Transverse colon (tissue), 4 donors: ENCODE results near the gene DECR2. TPM values are rescaled to one million over a fixed set of nuclear protein-coding genes. Genes with fewer than 3 reads are reported as not detected.
"Not testable (repeated sequence)": the region's sequence is repeated elsewhere in the genome, so short reads cannot be mapped to it uniquely, and the experiment has no call there.

Experiments
- DNase-seq: peaks from one replicate; pipeline ENCODE4 v3.0.0-alpha.2; 2019
- H3K27ac ChIP-seq, 4 donors: fragments of 200-600 bp; sonication (generic); 2 replicates each; pipeline ENCODE4 v1.5.1; 2016 to 2018; ENCODE audit warnings: inconsistent platforms in 4 of 4
- H3K27me3 ChIP-seq: fragments of 200-600 bp; sonication (generic); 2 replicates; pipeline ENCODE4 v1.5.1; 2017; ENCODE audit warnings: inconsistent platforms
- H3K36me3 ChIP-seq, 4 donors: fragments of 200-600 bp; sonication (generic); 2 replicates each; pipeline ENCODE4 v1.5.1; 2017 to 2019; ENCODE audit warnings: inconsistent platforms in 4 of 4
- H3K4me1 ChIP-seq, 4 donors: fragments of 200-600 bp; sonication (generic); 2 replicates each; pipeline ENCODE4 v1.5.1; 2017 to 2020; ENCODE audit warnings: inconsistent platforms in 4 of 4
- H3K4me3 ChIP-seq, 4 donors: fragments of 200-600 bp; sonication (generic); 1 replicate in 1 of 4; 2 replicates in 3 of 4; pipeline versions ENCODE4 v1.5.1 to v1.6.1; 2017 to 2019; ENCODE audit warnings: inconsistent platforms in 4 of 4
- H3K9me3 ChIP-seq, 2 donors: fragments of 200-600 bp; sonication (generic); 2 replicates each; pipeline ENCODE4 v1.5.1; 2017 to 2019; ENCODE audit warnings: inconsistent platforms in 2 of 2
- EP300 ChIP-seq: sonication (generic); formaldehyde crosslinking; IDR thresholded peaks from one replicate; pipeline ENCODE4 v1.6.1; 2017; ENCODE audit warnings: antibody characterized with exemption, low read depth
- POLR2A ChIP-seq: fragments of 450-650 bp; IDR thresholded peaks from one replicate; pipeline ENCODE4 v1.6.1; 2016; ENCODE audit warnings: antibody characterized with exemption, mild to moderate bottlenecking, moderate library complexity
- POLR2AphosphoS5 ChIP-seq, 3 donors: sonication (generic); formaldehyde crosslinking; IDR thresholded peaks; one replicate each; pipeline ENCODE4 v1.6.1; 2016; ENCODE audit warnings: antibody characterized with exemption in 3 of 3
- WGBS, 2 donors: methylation state at CpG; one replicate each; pipeline ENCODE4 v1.1.5; 2018; ENCODE audit warnings: low coverage in 1 of 2; 5-methylcytosine and 5-hydroxymethylcytosine counted together
- in situ Hi-C, 4 donors: fragments of 200-750 bp; cut with MboI; loops; one replicate each; pipeline versions ENCODE4 v1.15.0 to v1.15.1; 2017; ENCODE audit warnings: low sequenced_read_pairs in 3 of 4, low pct_ligation_motif_present in 1 of 4, low pct_unique_long_range_greater_than_20kb in 1 of 4
- intact Hi-C: fragments of 100-400 bp; cut with DNase I; formaldehyde crosslinking; loops from one replicate; pipeline ENCODE4 v1.15.1; 2023; ENCODE audit warnings: low total_unique reads
- total RNA-seq, 4 donors: library from RNA; depleted of rRNA; stranded (reverse); fragments of >200 nt; gene quantifications; one replicate each; pipeline ENCODE4 v1.1.0, GENCODE V29; 2016
- TF ChIP-seq, protein P1 (sequence below), 5 experiments: fragments of 200-600 bp in 3 of 5; fragments of 450-650 bp in 2 of 5; sonication (generic) in 3 of 5; IDR thresholded peaks; 1 replicate in 2 of 5; 2 replicates in 3 of 5; pipeline ENCODE4 v1.5.1; 2016 to 2017; ENCODE audit warnings: antibody characterized with exemption in 5 of 5, inconsistent platforms in 3 of 5, mild to moderate bottlenecking in 2 of 5, moderate library complexity in 1 of 5

DECR2 gene
- total RNA-seq, 4 donors from 2014 or later = 65.7 to 148 (median 108) TPM

DNA sequence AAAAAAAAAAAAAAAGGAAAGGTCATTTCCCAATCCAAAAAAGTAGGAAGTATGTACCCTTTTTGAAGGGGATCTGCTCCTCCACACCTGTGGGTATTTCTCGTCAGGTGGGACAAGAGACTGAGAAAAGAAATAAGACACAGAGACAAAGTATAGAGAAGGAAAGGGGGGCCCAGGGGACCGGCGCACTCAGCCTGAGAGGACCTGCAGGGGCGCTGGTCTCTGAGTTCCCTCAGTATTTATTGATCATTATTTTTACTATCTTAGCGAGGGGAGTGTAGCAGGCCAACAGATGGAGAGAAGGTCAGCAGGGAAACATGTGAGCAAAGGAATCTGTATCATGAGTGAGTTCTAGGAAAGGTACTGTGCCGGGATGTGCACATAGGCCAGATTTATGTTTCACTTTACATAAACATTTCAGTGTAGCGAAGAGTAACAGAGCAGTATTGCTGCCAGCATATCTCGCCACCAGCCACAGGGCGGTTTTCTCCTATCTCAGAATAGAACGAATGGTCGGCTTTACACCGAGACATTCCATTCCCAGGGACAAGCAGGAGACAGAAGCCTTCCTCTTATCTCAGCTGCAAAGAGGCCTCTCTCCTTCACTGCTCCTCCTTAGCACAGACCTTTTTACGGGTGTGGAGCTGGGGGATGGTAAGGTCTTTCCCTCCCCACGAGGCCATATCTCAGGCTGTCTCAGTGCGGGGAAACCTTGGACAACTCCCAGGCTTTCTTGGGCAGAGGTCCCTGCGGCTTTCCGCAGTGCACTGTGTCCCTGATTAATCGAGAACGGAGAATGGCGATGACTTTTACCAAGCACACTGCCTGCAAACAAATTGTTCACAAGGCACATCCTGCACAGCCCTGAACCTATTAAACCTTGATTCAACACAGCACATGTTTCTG is 13.7 kb upstream of the DECR2 start:
- in situ Hi-C loops, H3K4me3 ChIP-seq, intact Hi-C loops, DNase-seq, H3K36me3 ChIP-seq, H3K27me3 ChIP-seq, H3K9me3 ChIP-seq: not testable (repeated sequence)
- Histone ChIP-seq H3K4me1 (peaks cover 2 to 12% (median 9%) of the 10 kb centered on the region in 4 donors), H3K27ac (peak overlapping the region; percentile 24 to 78 (median 60))
- TF ChIP-seq POLR2AphosphoS5 (IDR thresholded peaks at IDR 0.05) = peak in 1 of 3 donors; percentile 23
- WGBS, 2 donors = 73 to 78% methylated on average over 14 to 20 of the region's 20 CpGs

DNA sequence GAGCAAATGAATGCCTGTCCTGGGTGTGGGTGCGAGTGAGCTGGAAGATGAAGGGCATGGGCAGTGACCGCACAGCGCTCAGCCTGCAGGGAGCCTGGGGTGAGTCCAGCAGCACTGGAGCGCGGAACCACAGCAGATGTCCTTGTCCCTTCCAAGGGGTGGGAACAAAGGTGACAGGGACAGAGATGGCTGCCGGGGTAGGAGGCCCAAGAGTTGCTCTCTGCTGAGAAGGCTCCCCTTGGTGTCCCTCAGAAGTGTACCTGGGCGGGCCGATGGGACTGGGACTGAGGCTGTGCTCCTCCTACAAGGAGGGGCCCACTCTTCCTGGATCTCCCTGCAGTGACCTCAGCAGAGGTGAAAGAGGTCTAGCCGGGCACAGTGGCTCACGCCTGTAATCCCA is 12.3 kb upstream of the DECR2 start:
- H3K4me3 ChIP-seq = no peak overlapping the region
- in situ Hi-C loops = no loop called here
- WGBS, 2 donors = 82 to 90% methylated on average over 2 to 10 of the region's 10 CpGs
- H3K4me1 ChIP-seq = peaks cover 0 to 4% (median 0%) of the 10 kb centered on the region in 4 donors
- H3K9me3 ChIP-seq = no peaks in the 10 kb centered on the region
- no peak for DNase-seq
- TF ChIP-seq EP300 (no peak), POLR2A (no peak)
- H3K36me3 ChIP-seq = no peaks in the 10 kb centered on the region
- intact Hi-C loops = no loop called here
- H3K27me3 ChIP-seq = no peaks in the 10 kb centered on the region
- H3K27ac ChIP-seq = no peak overlapping the region

DNA sequence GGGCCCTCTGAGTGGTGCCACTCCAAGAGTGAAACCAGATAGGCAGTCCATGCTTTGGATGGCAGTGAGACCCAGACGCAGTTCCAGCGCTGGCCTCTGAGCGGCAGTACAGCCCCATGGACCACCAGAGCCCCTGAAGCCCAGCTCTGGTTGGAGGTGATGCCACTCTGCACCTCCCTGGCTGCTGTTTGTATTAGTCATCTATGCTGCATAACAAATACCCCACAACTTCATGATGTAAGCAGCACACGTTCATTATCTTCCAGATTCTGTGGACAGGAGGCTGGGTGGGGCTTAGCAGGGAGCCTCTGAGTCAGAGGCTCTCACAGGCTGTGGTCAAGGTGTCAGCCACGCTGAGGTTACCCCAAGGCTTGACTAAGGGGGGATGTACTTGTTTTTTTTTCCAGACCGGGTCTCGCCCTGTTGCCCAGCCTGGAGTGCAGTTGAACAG is 9.8 kb upstream of the DECR2 start:
- DNase-seq = peak; percentile 65
- Histone ChIP-seq H3K4me3 (no peak overlapping the region), H3K36me3 (no peaks in the 10 kb centered on the region), H3K9me3 (no peaks in the 10 kb centered on the region), H3K4me1 (peaks cover 0 to 11% (median 5%) of the 10 kb centered on the region in 4 donors), H3K27me3 (no peaks in the 10 kb centered on the region), H3K27ac (no peak overlapping the region)
- WGBS, 2 donors = 60% methylated on average over 7 of the region's 7 CpGs; no CpG with 5 or more reads in 1 of the 2 donors
- intact Hi-C loops = no loop called here
- in situ Hi-C loops = no loop called here
- no peak for TF ChIP-seq POLR2A
- TF ChIP-seq, protein P1, sequence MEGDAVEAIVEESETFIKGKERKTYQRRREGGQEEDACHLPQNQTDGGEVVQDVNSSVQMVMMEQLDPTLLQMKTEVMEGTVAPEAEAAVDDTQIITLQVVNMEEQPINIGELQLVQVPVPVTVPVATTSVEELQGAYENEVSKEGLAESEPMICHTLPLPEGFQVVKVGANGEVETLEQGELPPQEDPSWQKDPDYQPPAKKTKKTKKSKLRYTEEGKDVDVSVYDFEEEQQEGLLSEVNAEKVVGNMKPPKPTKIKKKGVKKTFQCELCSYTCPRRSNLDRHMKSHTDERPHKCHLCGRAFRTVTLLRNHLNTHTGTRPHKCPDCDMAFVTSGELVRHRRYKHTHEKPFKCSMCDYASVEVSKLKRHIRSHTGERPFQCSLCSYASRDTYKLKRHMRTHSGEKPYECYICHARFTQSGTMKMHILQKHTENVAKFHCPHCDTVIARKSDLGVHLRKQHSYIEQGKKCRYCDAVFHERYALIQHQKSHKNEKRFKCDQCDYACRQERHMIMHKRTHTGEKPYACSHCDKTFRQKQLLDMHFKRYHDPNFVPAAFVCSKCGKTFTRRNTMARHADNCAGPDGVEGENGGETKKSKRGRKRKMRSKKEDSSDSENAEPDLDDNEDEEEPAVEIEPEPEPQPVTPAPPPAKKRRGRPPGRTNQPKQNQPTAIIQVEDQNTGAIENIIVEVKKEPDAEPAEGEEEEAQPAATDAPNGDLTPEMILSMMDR (IDR thresholded peaks at IDR 0.05) = peak; percentile 54 to 63 (median 60)

DNA sequence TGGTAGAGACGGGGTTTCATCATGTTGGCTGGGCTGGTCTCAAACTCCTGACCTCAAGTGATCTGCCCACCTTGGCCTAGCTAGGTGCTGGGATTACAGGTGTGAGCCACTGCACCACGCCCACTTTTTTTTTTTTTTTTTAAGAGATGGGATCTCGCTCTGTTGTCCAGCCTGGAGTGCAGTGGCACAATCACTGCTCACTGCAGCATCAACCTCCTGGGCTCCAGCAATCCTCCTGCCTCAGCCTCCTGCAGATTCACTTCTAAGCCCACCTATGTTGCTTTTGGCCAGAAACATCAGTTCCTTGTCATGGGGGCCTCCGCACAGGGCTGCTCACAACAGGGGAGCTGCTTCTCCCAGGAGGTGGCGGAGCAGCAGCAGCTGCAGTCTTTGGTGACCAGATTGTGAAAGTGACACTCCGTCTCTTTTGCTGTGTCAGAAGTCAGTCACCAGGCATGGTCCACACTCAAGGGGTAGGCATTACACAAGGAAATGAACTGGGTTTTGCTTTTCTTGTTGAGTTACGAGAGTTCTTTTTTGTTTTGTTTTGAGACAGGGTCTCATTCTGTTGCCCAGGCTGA is 9.1 kb upstream of the DECR2 start:
- Histone ChIP-seq H3K4me1 (peaks cover 0 to 11% (median 5%) of the 10 kb centered on the region in 4 donors), H3K9me3 (no peaks in the 10 kb centered on the region), H3K4me3 (no peak overlapping the region), H3K27ac (no peak overlapping the region), H3K36me3 (no peaks in the 10 kb centered on the region), H3K27me3 (no peaks in the 10 kb centered on the region)
- intact Hi-C loops (no loop called here), in situ Hi-C loops (no loop called here)
- no peak for DNase-seq
- TF ChIP-seq POLR2A (no peak), POLR2AphosphoS5 (IDR thresholded peaks at IDR 0.05) (no peak), EP300 (no peak)
- TF ChIP-seq, protein P1 (IDR thresholded peaks at IDR 0.05) = no peak
- WGBS, 2 donors = 83 to 90% methylated on average over 2 to 7 of the region's 7 CpGs

DNA sequence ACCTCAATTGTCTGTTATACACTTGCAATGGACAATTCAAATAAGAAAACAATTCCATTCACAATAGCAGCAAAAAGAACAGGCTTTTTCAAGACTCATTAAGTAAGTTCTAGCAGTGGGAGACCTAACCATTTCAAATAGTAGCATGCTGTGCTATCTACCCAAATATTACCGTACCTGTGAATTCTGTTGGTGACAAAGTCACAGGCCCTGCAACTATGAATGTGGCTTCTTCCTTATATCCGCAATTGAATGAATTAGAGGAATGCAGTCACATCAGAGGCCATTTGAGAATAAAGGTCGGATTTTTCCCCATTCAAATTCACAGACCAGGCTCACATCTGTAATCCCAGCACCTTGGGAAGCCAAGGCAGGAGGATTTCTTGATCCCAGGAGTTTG is 5.5 kb upstream of the DECR2 start:
- no peaks in the 10 kb centered on the region for H3K36me3 ChIP-seq
- in situ Hi-C loops (no loop called here), intact Hi-C loops (no loop called here)
- no peak for DNase-seq
- TF ChIP-seq POLR2A (no peak), EP300 (no peak), POLR2AphosphoS5 (IDR thresholded peaks at IDR 0.05) (no peak)
- TF ChIP-seq, protein P1 (IDR thresholded peaks at IDR 0.05) = no peak
- H3K27ac ChIP-seq = peak overlapping the region; percentile 79 to 93 (median 90)
- H3K4me3 ChIP-seq = peak overlapping the region in 2 of 4 donors; percentile 68 to 81
- H3K9me3 ChIP-seq = no peaks in the 10 kb centered on the region
- no peaks in the 10 kb centered on the region for H3K27me3 ChIP-seq
- WGBS, 2 donors = 22 to 24% methylated on average over 2 to 3 of the region's 3 CpGs
- peaks cover 6 to 33% (median 17%) of the 10 kb centered on the region in 4 donors for H3K4me1 ChIP-seq
